Medulla oblongata (tissue), 1 donor: ENCODE measurements around the gene ARL6IP4.

ENCODE experiments used
- DNase-seq: peaks from one replicate; pipeline ENCODE4 v3.0.0-alpha.2; 2015; ENCODE audit errors: extremely low spot score

Gene ARL6IP4

DNA sequence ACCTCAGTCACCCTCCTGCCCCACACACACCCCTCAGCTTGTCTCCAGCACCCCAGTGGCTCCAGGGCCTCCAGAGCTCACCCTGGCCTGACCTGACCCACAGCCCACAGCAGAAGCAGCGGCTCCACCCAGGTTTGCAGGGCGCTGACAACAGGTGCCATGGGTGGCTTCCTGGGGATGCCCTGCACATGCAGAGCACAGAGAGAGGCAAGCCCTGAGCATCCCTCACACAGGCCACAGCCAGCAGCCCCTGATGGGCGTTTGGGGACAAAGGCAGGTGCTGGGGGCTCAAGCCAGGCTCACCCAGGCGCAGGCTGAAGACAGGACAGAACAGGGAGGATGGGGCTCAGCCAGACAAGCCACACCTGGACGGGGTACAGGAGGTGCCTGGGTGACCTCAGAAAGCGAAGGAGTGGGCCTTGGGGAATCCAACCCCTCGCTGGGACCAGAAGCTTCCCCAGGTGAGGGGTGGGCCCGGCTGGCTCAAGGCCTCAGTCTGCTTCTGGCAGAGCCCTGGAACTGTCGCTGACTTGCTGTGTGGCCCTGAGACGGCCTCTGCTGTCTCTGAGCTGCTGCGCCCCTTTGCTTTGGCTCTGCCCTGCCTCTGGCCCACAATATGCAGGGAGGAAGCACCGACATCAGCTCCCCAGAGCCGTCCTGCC lies 10.6 kb downstream of the ARL6IP4 start:
- no peak for DNase-seq

DNA sequence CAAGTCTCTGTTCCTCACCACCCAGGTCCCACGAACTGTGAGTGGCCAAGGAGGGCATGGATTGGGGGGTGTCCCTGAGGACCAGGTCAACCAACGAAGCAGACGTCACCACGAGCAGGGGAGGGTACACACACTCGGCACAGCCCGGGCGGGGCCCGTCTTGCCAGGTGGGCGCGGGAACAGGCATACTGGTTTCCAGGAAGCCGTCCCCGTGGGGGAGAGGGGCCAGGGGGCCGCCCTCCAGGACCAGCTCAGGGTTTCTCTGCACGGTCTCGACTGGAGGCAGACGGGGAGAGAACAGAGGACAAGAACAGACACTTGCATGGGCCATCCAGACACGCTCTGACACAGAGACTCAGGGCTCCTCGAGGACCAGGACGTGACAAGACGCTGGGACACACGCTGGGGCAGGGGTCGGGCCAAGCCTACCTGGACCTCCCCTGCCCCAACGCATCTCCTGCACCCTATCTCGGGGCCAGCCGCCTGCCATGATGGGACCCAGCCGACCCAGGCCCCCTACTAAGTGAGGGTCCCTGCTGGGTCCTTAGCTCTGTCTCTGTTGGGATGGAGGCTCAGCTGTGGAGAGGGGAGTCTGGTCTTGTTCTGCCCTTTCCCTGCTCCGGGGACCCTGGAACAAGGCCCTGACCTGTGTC lies 11.3 kb downstream of the ARL6IP4 start:
- no peak for DNase-seq

DNA sequence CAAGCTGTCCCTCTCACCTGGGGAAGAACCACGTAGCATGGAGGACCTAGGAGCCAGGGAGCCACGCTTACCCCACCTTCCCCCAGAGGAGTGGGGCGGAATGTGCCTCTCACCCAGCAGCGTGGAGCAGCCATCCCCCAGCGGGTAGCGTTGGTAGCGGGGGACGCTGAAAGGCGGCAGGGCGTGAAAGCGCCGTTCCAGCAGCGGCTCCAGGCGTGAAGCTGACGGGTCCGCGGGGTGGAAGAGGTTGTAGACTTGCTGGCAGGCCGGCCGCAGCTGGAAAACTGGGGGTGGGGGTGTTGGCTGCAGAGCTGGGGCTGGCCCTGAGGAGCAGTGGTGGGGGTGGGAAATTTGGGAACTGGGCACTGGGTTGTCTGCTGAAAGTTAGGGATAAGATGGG lies 11.9 kb downstream of the ARL6IP4 start:
- no peak for DNase-seq

DNA sequence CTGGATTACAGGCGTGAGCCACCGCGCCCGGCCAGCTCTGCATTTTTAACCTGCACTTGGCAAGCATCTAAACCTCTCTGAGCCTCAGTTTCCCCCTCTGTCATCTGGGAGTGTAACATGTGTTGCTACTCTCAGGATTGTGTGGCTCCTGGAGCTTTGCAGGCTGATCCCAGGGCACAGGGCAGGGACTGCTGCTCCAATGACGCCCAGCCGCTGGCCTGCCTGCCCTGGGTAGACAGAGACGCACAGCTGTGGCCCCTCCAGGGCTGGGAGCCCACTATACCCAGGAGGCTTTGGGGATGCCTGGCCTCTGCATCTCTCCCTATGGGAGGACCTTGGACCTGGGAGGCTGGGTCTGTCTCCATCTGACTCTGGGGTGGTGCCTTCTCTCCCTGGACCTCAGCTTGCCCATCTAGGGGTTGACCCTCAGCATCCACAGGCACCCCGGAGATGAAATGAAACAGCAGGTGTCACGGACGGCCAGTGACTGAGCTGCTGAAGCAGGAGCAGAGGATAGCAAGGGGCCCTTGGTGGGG lies 13.7 kb downstream of the ARL6IP4 start:
- no peak for DNase-seq

DNA sequence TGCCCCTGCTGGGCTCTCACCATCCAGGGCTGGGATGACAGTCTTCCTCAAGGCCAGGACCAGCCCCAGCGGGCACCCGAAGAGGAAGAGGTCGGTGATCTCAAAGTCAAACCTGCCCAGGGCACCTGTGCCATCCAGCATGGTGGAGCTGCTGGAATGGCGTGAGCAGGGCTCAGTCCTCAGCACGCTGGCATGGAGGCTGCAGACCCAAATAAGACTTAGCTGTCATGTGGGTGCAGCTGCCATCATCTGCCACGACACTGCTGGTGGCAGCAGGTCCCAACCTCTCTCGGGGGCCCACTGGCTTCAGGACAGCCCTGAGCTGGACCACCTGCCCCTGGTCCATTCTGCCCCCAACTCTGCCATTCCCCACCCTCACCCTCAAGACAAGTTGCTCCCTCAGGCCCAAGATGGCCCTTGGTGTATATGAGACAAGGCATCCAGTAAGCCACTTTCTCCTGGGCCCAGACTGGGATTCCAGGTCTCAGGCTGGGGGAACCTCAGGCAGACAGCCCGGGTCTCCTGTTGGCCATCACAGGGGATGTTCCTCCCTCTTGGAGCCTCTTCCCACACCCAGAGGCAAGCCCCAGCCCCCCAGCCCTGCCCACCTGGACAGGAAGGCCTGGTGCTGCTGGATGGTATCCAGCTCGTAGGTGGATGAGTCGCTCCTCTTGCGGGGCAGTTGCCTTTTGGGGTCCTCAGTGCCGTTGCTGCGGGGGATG lies 14.5 kb downstream of the ARL6IP4 start:
- no peak for DNase-seq

DNA sequence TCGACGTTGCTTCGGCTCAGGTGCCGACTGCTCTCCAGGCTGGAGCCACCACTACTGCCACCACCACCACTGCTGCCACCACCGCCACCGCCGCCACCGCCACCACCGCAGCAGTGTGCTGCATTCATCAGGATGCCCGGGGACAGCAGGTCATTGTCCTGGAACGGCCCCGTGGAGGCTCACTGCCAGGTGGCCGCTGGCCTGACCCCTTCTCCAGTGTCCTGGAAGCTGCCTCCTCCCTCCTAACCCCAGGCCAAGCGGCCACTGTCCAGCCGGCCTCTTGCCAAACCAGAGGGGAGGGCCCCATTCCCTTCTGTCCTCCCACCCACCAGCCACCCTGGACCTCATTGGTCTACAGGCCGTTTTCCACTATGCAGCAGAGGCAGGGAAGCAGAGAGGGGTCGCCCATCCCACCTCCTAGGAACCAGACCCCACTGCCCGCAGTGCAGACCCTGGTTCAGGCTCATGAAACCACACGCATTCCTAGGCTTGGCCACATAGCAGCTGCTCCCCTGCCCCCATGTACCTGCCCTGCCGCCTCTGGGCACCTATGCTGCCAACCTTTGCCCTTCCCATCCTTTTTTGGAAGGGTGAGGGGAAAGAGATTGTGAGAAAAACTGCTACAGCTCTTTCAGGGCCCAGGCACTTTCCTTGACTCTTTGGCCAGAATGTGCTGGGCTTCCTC lies 15.2 kb downstream of the ARL6IP4 start:
- no peak for DNase-seq

DNA sequence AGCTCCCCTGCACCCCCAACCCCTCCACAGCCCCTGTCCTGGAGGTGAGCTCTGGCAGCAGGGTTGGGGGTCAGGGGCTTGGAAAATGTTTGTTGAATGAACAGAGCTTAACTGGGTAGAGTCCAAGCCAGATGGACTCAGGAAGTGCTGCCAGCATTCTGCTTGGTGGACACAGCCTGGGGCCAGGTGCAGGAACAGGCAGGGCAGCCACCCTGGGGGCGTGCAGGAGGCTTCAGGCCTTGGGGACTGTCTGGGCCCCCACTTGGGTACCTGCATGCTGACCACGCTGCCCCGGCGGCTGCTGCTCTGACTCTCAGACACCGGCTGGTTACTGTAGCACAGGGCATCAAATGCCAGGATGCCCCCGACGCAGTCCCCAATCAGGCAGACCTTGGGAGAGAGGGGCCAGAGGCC lies 15.7 kb downstream of the ARL6IP4 start:
- no peak for DNase-seq

DNA sequence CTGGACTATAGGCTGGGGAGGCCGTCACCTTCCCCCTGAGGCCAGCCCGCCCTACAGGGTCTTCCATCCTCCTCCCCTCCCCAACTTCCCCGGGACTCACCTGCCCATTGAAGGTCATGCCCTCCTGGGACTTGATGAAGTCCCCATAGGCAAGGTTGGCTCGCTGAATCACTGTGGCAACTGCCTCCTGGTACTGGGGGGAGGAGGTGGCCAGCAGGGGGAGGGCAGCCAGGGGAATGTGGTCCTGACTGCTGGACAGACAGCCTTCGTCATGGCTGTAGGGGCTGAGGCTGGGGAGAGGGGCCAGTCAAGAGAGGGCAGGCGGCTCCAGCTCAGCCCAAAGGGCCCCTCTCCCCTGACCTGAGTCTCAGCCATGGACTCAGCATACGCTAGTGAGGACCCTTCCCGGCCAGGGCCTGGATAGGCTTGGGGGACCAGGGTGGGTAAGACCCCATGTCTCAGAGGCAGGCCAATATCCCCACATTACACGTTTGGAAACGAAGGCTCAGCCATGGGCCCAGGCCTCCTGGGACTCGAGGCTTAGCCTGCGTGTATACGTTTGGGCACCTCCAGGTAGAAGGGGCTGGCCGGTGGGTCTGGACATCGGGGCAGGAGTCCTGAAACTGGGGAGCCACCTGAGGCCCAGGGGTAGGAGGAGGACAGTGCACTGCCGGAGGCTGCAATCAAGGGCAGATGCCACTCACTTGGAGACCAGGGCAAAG lies 16.3 kb downstream of the ARL6IP4 start:
- DNase-seq, result no peak

DNA sequence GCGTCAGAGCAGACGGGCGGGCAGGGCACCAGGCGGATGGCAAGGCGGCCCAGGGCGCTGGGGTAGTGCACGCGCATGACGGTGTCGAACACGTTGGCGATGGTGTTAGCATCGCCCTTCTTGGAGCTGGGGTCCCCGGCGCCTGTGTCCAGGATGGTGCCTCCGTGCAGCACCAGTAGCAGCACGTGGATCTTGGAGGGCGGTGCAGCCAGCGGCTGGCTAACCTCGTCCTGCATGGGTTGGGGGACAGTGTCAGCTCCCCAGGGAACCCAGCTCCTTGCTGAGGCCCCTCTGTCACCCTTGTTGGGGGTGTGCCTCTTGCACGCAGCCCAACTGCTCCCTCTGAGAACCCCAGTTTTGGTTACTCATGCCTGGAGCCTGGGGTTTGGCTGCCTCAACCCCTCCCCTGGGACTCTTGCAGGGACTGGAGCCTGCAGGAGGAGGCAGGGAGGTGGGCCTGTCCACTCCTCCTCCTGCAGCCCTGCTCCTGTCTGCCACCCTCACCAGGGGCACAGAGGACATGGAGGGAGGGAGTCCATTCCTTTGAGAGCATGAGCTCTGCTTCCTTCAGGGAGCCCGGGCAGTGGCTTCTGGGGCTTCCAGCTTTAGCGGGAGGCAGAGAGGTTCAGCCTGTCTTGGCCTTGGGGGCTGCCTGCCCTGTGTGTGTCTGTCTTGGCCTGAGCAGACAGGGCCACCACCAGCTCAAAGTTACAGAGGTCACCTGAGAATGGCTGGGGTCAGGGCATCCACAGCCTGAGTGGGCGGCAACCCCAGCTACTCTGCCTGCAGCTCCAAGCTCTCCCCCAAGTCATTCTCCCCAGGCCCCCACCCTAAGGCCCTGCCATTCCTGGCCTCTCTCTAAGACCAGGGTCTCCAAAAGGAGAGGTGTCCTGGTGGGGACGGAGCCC lies 17.1 kb downstream of the ARL6IP4 start:
- DNase-seq, result no peak

DNA sequence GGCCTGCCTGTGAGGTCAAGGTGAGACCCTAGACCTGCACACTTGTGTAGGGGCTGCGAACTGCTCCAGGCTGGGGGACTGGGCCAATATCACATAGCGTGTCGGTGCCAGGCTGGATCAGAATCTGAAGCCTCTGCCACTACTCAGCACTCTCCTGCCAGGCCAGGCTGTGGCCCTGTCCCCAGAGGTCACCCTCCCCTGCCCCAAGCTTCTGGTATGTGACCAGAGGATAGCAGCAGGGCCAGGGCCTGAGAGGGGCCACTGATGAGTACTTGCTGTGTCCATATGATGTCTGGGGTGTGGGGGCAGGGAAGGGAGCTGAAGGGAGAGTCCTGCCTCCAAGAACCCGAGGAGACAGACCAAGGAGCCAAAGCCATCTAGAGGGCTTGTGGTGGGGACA lies 17.8 kb downstream of the ARL6IP4 start:
- DNase-seq, result no peak

DNA sequence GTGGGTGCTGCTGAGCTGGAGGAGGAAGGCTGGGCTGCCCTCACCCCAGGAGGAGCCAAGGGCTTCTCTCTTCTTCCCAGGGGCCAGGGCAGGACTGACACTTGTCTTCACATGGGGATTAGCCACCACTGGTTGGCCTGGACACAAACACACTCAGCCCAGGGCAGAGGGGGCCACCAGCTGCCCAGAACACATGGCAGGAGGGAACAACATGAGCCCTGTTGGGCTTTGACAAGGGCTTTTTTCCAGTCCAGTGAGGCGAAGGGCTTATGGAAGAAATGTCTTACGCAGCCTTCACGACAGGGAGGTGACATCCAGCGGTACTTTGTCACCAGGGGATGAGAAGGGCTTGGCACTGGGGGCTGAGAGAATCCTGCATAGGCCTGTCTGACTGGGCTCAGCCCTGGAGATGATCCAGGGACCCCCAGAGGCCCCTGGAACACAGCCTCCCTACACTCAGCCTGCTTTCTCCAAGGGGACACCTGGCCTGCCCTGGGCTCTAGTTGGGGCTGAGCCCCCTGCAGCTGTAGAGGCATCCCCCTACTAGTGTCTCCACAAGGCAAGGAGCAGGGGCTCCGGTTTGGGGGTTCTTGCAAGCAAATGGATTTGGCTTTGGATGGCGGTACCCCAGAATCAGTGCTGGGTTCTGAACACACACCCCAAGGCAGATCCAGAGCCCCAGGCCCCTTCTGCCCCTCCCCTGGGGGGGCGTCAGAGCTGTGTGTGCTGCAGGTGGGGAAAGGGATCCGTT lies 18.9 kb downstream of the ARL6IP4 start:
- peak; percentile 66 for DNase-seq

DNA sequence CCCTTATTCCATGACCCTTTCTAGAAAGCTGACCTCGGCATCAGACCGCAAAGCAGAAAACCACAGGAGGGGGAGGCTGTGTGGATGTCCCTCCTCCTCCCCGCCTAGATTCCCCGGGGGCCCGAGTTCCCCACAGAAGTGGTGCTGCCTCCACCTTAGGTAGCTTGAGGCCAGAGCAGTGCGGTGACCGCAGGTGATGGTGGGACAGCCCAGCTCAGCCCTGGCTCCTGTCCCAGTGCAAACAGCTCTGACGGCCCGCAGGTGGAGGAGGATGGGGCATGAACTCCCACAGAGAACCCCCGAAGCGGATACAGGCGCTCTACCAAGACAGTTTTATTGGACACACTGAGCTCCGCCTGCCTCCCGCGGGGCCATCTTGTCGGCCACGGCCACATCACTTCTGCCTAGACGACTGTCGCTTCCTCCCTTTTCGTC lies 19.5 kb downstream of the ARL6IP4 start:
- DNase-seq, result no peak

DNA sequence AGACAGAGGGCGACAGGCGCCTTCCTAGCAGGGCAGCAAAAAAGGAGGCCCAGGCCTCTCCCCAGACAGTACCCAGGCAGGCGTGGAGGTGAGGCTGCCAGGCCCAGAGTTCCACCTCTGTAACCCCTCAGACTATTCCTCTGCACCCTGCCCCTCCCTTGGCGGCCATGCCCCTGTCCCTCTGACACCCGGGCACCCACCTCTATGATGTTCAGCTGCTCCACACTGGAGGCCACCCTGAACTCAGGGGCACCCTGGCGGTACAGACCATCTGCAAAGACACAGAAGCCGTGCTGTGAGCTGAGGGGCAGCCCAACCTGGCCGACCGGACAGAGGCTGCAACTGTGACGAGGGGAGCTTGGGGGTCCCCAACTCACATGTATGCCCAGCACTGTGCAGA lies 20.1 kb downstream of the ARL6IP4 start:
- DNase-seq, result no peak

DNA sequence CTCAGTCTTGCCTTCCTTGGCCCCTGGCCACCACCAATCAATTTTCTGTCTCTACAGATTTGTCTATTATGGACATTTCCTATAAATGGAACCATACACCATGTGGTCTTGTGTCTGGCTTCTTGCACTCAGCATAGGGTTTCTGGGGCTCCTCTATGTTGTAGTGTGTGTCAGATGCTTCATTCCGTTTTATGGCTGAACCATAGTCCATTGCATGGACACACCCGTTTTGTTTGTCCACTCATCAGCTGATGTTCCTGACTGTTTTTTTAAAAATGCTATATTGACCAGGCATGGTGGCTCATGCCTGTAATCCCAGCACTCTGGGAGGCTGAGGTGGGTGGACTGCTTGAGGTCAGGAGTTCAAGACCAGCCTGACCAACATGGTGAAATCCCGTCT lies 21.0 kb downstream of the ARL6IP4 start:
- no peak for DNase-seq

DNA sequence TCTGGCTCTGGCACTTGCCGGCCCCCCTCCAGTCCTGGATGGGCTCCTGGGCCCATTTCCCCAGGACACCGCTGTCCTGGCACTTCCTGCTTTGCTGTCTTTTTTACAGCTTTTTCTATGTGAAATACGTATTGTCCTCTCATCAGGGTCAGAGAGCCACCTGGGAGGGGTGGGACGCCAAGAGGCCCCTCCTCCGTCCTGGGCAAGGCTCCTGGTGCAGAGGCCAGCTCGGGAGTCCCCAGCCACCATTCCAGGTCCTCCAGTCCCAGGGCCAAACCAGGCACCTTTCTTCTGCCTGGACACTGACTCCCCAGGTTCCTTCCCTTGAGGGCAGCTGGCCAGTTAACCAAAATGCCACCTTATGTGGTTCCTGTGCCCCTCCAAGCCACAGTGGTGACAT lies 22.8 kb downstream of the ARL6IP4 start:
- DNase-seq, result no peak

DNA sequence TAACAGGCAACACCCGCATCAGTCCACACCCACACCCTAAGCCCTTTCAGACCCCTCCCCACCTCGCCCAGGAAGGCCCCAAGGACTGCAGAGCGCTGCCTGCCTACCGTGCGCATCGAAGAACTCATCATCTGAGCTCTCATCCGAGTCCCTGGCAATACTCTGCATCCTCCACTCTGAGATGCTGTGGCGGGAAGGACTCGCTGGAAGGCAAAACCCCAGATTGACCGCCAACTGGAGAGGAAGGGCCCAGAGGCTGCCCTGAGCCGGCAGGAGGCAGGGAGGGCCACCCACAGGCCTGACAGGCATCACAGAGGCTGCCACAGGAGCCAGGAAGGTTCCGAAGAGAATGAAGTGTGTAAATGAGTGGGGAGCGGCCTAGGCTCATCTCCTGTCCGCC lies 23.8 kb downstream of the ARL6IP4 start:
- no peak for DNase-seq

DNA sequence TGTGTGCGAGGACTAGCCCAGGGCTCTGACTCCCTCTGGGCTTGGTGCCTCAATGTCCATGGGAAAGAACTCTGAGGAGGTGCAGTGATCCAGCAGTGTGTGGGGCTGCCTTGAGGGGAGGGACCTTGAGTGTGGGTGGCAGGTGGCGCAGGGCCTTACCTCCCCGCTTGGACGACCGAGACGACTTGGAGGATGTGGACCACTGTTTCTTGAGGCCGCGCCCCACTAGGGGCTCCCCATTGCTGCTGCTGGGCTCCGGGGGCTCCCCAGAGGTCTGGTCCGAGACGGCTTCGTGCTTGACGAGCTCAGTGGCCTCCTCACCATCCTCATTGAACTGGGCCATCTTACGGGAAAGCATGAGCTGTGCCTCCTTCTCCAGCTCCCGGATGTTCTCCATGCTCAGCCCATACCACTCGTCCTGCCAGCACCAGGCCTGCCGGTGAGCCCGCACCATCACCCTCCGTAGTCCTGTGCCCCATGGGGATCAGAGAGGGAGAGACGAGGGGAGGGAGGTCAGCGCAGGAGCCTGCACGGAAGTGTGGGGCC lies 24.7 kb downstream of the ARL6IP4 start:
- DNase-seq, result no peak

DNA sequence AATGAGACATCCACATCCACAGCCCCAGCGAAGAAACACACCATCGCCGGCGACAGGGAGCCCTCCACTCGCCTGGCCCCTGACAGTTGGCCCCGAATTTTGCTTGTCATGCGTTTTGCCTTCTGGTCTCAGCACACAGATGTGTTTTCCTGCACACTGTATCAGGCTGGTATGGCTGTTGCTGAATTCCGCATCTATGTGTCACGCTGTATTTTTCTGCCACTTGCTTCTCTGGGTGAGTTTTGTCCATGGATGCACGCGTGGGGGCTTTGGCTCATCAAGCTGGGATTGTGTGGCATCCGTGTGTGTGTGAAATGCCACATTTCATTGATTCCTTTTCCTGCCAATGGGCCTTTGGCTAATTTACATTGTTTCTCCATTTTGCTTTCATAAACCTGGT lies 26.5 kb downstream of the ARL6IP4 start:
- DNase-seq, result no peak

DNA sequence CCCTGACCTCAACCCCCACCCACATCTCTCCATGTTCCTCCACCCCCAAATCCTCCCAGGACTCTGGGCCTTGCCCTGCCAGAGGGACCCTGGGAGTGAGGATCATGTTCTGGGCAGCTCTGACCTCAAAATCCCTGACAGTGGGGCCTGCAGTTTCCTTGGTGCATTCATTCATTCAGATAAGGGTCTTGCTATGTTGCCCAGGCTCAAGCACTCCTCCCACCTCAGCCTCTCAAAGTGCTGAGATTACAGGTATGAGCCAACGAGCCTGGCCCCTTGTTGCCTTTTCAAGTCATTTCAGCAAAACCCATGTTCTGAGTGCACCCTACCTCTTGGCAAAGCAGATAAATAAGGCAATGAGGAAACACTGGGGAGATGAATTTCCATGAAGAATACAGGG lies 29.6 kb downstream of the ARL6IP4 start:
- no peak for DNase-seq

DNA sequence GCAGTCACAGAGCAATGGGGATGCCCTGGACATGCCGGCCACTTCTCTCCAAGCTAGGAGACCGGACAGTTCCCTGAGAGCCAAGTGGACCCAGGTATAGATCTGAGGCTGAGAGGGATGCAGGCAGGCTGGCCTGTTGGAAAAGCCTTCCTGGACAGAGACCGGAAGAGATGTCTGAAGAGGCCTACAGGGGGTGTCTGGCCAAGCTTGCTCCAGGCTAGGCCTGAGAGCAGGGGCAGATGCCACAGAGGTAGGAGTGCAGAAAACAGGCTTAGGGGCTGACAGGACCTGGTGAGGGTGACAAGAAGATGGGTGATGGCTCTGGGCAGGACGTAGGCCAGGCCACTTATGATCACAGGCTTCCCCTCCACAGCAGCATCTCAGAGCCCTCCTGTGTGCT lies 30.2 kb downstream of the ARL6IP4 start:
- DNase-seq, result no peak
